ENCODE data around the gene ZBP1. TPM values are rescaled to one million over a fixed set of nuclear protein-coding genes. Genes with fewer than 3 reads are reported as not detected.

Gene ZBP1
- total and polyA plus RNA-seq, 3 donors from 2014 or later: 0.31 to 0.66 TPM; not detected in 1

- WGBS, 2 donors: 78 to 94% methylated on average over 3 of the region's 3 CpGs
- DNase-seq: no peak
- Histone ChIP-seq H3K4me3 (no peak overlapping the region), H3K36me3 (ENCODE audit: low read depth, missing control alignments) (no peaks in the 10 kb centered on the region), H3K9me3 (no peaks in the 10 kb centered on the region), H3K27ac (no peak overlapping the region), H3K27me3 (no peaks in the 10 kb centered on the region), H3K4me1 (peaks cover 5% of the 10 kb centered on the region)
- TF ChIP-seq POLR2A (IDR thresholded peaks at IDR 0.05) (no peak), CTCF (IDR thresholded peaks at IDR 0.05) (no peak)
- intact Hi-C loops (cut with DNase I; ENCODE audit: low total_unique reads): no loop called here
Measured at GRCh38 chr20:57624124-57624523, 3.9 kb upstream of the ZBP1 start.

GRCh38 chr20:57622579-57623381 lies 2.6 kb upstream of the ZBP1 start:
- H3K27ac ChIP-seq: no peak overlapping the region
- H3K9me3 ChIP-seq: no peaks in the 10 kb centered on the region
- H3K36me3 ChIP-seq (ENCODE audit: low read depth, missing control alignments): no peaks in the 10 kb centered on the region
- WGBS, 2 donors: 73 to 78% methylated on average over 14 of the region's 14 CpGs
- no peak overlapping the region for H3K4me3 ChIP-seq
- intact Hi-C loops (cut with DNase I; ENCODE audit: low total_unique reads): no loop called here
- peaks cover 4% of the 10 kb centered on the region for H3K4me1 ChIP-seq
- DNase-seq: peak; percentile 44
- peak in 2 of 3 experiments; percentile 60 to 65 for TF ChIP-seq CTCF (IDR thresholded peaks at IDR 0.05)
- no peak for TF ChIP-seq POLR2A (IDR thresholded peaks at IDR 0.05)
- no peaks in the 10 kb centered on the region for H3K27me3 ChIP-seq

DNA sequence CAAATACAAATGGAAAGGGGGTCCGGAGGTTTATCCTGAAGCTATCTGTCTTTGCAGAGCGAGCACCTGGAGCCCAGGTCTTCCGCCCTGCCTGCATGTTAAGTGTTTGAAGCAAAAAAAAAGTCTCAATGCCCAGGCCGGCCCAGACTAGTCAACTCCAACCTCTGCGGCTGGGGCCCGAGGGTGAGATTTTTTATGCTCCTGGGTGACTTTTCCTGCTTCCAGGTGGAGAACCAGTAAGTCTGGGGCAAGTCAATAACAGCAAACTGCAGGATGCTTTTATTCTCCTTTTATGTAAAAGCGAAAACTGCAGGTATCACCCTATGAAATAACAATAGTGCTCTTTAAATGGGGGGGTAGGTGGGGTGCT lies 2.0 kb upstream of the ZBP1 start:
- DNase-seq: no peak
- intact Hi-C loops (cut with DNase I; ENCODE audit: low total_unique reads): no loop called here
- no peak for TF ChIP-seq POLR2A (IDR thresholded peaks at IDR 0.05)
- TF ChIP-seq CTCF (IDR thresholded peaks at IDR 0.05): no peak
- Histone ChIP-seq H3K9me3 (no peaks in the 10 kb centered on the region), H3K4me1 (no peaks in the 10 kb centered on the region), H3K36me3 (ENCODE audit: low read depth, missing control alignments) (no peaks in the 10 kb centered on the region), H3K27me3 (no peaks in the 10 kb centered on the region), H3K27ac (no peak overlapping the region), H3K4me3 (no peak overlapping the region)
- WGBS, 2 donors: 91 to 93% methylated on average over 7 of the region's 7 CpGs

GRCh38 chr20:57621421-57622200 lies 1.4 kb upstream of the ZBP1 start:
- Histone ChIP-seq H3K27ac (no peak overlapping the region), H3K4me1 (no peaks in the 10 kb centered on the region), H3K36me3 (ENCODE audit: low read depth, missing control alignments) (no peaks in the 10 kb centered on the region), H3K27me3 (no peaks in the 10 kb centered on the region), H3K9me3 (no peaks in the 10 kb centered on the region), H3K4me3 (no peak overlapping the region)
- DNase-seq: no peak
- no peak for TF ChIP-seq CTCF (IDR thresholded peaks at IDR 0.05)
- TF ChIP-seq POLR2A (IDR thresholded peaks at IDR 0.05): no peak
- 89 to 91% methylated on average over 15 to 16 of the region's 16 CpGs for WGBS, 2 donors
- intact Hi-C loops (cut with DNase I; ENCODE audit: low total_unique reads): no loop called here

Measured in testis (tissue), 3 donors.